ENCODE results near the gene PRKCA. TPM values are rescaled to one million over a fixed set of nuclear protein-coding genes. Genes with fewer than 3 reads are reported as not detected.

The PRKCA gene
- total RNA-seq, 4 donors from 2014 or later: 24.5 to 61.9 (median 40.8) TPM

- no peaks in the 10 kb centered on the region for H3K36me3 ChIP-seq
- DNase-seq (ENCODE audit: extremely low spot score): no peak
- no peak for TF ChIP-seq POLR2AphosphoS5 (IDR thresholded peaks at IDR 0.05)
- no peak for TF ChIP-seq CTCF (IDR thresholded peaks at IDR 0.05)
- TF ChIP-seq EP300 (IDR thresholded peaks at IDR 0.05): no peak
- TF ChIP-seq POLR2A (IDR thresholded peaks at IDR 0.05; ENCODE audit: low read depth): no peak
- WGBS: 87% methylated on average over 2 of the region's 3 CpGs
- intact Hi-C loops (cut with DNase I): no loop called here
- peaks cover 0 to 9% (median 0%) of the 10 kb centered on the region in 4 donors for H3K27me3 ChIP-seq
- peaks cover 0 to 4% (median 1%) of the 10 kb centered on the region in 4 donors for H3K4me1 ChIP-seq
- H3K9me3 ChIP-seq: no peaks in the 10 kb centered on the region
- no peak overlapping the region for H3K4me3 ChIP-seq
- H3K27ac ChIP-seq (replicated peaks in 1 of 4): no peak overlapping the region
Measured at GRCh38 chr17:66847704-66848103, 545.3 kb downstream of the PRKCA start.

GRCh38 chr17:66848496-66848895, 546.1 kb downstream of the PRKCA start:
- Histone ChIP-seq H3K4me3 (no peak overlapping the region), H3K9me3 (no peaks in the 10 kb centered on the region), H3K27me3 (peaks cover 0 to 7% (median 0%) of the 10 kb centered on the region in 4 donors), H3K36me3 (no peaks in the 10 kb centered on the region), H3K27ac (replicated peaks in 1 of 4) (no peak overlapping the region), H3K4me1 (peaks cover 0 to 4% (median 1%) of the 10 kb centered on the region in 4 donors)
- no peak for TF ChIP-seq EP300 (IDR thresholded peaks at IDR 0.05)
- no peak for TF ChIP-seq CTCF (IDR thresholded peaks at IDR 0.05)
- TF ChIP-seq POLR2A (IDR thresholded peaks at IDR 0.05; ENCODE audit: low read depth): no peak
- TF ChIP-seq POLR2AphosphoS5 (IDR thresholded peaks at IDR 0.05): no peak
- no peak for DNase-seq (ENCODE audit: extremely low spot score)
- 98% methylated on average over 5 of the region's 6 CpGs for WGBS
- intact Hi-C loops (cut with DNase I): no loop called here

- peaks cover 0 to 7% (median 0%) of the 10 kb centered on the region in 4 donors for H3K27me3 ChIP-seq
- TF ChIP-seq POLR2A (IDR thresholded peaks at IDR 0.05; ENCODE audit: low read depth) (no peak), CTCF (IDR thresholded peaks at IDR 0.05) (no peak), EP300 (IDR thresholded peaks at IDR 0.05) (no peak), POLR2AphosphoS5 (IDR thresholded peaks at IDR 0.05) (no peak)
- H3K9me3 ChIP-seq: peaks cover 0 to 2% (median 0%) of the 10 kb centered on the region in 4 donors
- DNase-seq (ENCODE audit: extremely low spot score): no peak
- intact Hi-C loops (cut with DNase I): no loop called here
- H3K4me1 ChIP-seq: peaks cover 0 to 4% (median 1%) of the 10 kb centered on the region in 4 donors
- no peaks in the 10 kb centered on the region for H3K36me3 ChIP-seq
- WGBS: 73% methylated on average over 9 of the region's 14 CpGs
- H3K4me3 ChIP-seq: no peak overlapping the region
- H3K27ac ChIP-seq (replicated peaks in 1 of 4): no peak overlapping the region
Measured at GRCh38 chr17:66849032-66849655, 546.7 kb downstream of the PRKCA start.

- Histone ChIP-seq H3K27ac (replicated peaks in 1 of 4) (no peak overlapping the region), H3K9me3 (peaks cover 0 to 11% (median 7%) of the 10 kb centered on the region in 4 donors), H3K4me3 (no peak overlapping the region), H3K4me1 (peaks cover 0 to 4% (median 1%) of the 10 kb centered on the region in 4 donors), H3K36me3 (no peaks in the 10 kb centered on the region), H3K27me3 (peaks cover 0 to 7% (median 0%) of the 10 kb centered on the region in 4 donors)
- intact Hi-C loops (cut with DNase I): no loop called here
- 66% methylated on average over 4 of the region's 4 CpGs for WGBS
- TF ChIP-seq CTCF (IDR thresholded peaks at IDR 0.05) (no peak), POLR2A (IDR thresholded peaks at IDR 0.05; ENCODE audit: low read depth) (no peak), POLR2AphosphoS5 (IDR thresholded peaks at IDR 0.05) (no peak), EP300 (IDR thresholded peaks at IDR 0.05) (no peak)
- no peak for DNase-seq (ENCODE audit: extremely low spot score)
Measured at GRCh38 chr17:66849851-66850580, 547.6 kb downstream of the PRKCA start.
